HG02884 (cell line): ENCODE results near the gene CNTLN.
A peak's percentile ranks its signal among the peaks of the same experiment; 100 is the strongest.
"Not testable (repeated sequence)": the region's sequence is repeated elsewhere in the genome, so short reads cannot be mapped to it uniquely, and the experiment has no call there.

Source experiments
- ATAC-seq: cut with Tn5 transposase; IDR thresholded peaks from one replicate; pipeline ENCODE4 v1.9.1; 2021; ENCODE audit warnings: mild to moderate bottlenecking, moderate library complexity; ENCODE audit not compliant: unreplicated experiment

The CNTLN gene

DNA sequence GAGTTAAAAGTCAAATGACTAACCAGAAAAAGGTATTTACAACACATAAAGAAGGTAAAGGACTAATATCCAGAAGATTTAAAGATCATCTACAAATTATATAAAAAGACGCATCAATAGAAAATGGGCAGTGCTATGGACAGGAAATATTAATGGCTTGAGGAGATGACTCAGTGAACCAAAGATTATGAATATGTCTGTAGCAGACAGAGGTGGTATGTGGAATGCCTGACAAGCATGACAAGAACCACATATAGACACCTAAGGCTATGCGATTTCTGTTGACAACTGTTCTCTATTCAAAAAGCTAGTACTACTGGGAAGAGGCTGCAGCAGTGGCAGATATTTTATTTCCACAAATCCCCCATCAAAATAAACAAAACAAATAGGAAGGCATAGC lies 267.0 kb downstream of the CNTLN start:
- no peak for ATAC-seq

DNA sequence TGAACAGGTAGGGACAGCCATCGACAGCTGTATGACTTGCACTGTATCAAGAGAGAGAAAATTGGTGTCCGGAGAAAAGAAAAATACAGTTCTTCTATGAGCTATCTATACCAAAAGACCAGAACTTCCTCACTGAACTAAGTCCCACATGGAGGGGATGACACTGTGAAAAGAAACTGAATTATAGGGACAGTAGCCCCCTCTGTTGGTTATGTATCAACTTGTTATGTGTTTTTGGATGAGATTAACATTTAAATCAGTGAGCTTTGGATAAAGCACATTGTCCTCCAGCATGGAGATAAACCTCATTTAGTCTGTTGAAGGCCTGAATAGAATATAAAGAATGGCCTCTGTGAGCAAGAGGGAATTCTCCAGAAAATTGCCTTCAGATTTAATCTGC lies 267.5 kb downstream of the CNTLN start:
- ATAC-seq, result no peak

DNA sequence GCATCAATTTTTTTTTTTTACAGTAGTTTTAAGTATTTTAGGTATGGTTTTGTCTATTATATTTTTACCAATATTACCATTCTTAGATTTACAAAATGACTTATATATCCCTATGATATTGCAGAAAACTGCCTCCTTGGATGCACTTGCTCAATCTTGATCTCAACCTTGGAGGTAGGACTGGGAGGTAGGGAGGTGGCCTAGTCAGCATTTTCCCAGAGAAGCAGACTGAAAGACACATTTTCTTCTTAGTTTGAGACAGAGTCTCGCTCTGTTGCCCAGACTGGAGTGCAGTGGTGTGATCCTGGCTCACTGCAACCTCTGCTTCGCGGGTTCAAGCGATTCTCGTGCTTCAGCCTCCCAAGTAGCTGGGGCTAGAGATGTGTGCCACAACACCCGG lies 268.7 kb downstream of the CNTLN start:
- ATAC-seq, result no peak

DNA sequence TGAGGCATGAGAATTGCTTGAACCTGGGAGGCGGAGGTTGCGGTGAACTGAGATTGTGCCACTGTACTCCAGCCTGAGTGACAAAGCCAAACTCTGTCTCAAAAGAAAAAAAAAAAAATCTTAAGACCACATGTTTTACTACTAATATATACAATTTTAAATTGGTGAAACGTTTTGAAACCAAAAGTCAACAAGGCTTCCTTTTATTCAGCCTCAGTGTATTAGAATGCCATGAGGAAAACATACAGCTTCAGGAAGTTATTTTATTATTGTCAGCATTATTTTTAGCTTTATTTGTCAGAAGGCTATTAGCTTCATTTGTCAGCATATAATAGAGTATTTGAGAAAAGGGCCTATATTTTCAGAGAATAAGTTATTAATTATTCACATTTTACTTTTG lies 280.1 kb downstream of the CNTLN start:
- no peak for ATAC-seq

DNA sequence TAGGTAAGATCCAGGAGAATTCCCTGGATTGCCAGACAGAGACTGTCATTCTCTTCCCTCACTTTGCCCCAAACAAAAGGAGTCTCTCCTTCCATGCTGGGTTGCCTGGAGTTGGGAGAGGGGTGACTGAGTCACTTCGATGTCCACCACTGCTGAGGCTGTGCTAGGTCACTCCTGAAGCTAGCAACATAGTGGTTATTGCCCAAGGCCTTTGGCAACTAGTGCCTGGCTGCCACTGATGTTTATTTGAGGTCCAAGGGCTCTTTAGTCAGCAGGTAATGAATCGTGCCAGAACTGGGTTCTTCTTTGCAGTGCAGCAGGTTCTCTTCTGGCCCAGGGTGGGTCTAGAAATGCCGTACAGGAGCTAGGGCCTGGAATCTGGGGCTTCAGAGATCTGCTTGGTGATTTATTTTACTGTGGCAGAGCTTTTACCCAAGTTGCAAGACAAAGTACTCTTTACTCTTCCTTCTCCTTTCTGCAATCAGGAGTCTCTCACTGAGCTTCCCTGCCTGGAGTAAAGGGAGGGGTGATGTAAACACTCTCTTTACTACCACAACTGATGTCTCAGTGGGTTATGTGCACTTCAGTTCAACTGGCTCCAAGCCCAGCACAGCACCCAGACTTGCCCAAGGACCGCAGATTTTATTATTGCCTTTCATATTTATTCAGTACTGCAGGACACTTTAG lies 288.3 kb downstream of the CNTLN start:
- ATAC-seq, result no peak

DNA sequence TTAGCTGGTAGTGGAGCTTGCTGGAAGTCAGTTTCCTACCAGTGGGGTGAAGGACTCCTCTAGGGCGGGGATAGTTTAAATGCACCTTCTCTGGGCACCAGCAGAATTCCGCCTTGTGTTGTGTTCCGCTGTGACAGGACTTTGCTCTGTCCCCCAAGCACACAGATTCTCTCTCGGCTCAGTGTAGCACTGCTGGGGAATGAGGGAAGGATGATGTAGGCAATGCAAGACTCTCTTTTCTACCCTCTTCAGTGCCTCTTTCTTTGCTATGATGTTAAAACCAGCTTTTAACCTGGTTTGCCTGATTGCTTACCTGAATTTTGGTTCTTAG lies 288.8 kb downstream of the CNTLN start:
- no peak for ATAC-seq

DNA sequence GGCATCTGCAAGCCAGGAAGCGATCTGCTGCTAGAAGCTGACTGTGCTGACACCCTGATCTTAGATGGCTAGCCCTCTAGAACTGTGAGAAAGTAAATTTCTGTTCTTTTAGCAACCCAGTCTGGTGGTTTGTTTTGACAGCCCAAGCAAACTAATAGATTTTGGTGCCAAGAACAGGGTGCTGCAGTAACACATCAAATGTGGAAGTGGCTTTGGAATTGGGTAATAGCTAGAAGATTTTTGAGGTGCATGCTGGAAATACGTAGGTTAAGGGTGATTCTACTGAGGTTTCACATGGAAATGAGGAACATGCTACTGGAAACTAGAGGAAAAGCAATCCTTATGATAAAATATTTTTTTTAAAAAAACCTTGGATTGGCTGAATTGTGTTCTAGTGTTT lies 290.5 kb downstream of the CNTLN start:
- no peak for ATAC-seq

DNA sequence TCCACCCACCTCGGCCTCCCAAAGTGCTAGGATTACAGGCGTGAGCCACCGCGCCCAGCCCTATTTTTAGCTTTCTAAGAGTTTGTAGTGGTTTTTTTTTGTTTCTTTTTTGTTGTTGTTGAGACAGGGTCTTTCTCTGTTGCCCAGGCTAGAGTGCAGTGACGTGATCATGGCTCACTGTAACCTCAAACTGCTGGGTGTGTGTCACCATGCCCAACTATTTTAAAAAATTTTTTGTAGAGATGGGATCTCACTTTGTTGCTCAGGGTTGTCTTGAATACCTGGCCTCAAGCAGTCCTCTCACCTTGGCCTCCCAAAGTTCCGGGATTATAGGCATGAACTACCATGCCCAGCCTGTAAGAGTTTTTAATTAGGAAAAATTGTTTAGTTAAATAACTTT lies 298.7 kb downstream of the CNTLN start:
- no peak for ATAC-seq

DNA sequence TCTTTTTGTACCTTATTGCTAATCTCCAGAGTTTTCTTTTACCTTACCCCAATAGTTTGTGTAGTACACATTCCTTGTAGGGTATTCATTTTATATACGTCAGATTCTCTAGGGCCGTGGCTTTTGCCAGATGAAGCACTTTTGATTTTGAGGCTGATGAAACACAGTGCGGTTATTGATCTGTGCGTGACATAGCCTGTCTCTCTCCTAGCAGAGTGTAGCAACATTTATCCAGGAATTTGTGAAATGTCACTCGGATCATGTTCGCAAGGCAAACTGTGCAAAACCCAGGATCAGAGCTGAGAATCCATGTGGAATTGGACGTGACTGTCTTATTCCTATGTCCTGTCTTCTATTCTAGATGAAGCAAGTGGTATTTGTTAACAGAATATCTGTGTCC lies 302.0 kb downstream of the CNTLN start:
- no peak for ATAC-seq

DNA sequence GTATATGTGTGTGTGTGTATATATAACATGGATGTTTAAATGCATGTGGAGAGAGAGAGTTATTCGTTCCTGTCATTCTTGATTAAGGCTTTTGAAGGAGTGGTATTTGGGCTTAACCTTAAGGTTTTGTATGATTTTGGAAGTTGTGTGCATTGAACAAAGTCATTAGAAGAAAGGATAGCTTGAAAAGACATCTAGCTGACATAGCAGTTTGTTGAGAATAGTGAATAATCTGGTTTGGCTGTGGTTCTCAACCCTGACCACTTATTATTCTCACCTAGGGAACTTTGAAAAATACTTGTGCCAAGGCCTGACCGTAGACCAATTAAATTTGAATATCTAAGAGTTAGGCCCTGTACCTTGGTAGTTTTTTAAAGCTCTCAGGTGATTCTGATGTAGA lies 303.0 kb downstream of the CNTLN start:
- ATAC-seq, result no peak

DNA sequence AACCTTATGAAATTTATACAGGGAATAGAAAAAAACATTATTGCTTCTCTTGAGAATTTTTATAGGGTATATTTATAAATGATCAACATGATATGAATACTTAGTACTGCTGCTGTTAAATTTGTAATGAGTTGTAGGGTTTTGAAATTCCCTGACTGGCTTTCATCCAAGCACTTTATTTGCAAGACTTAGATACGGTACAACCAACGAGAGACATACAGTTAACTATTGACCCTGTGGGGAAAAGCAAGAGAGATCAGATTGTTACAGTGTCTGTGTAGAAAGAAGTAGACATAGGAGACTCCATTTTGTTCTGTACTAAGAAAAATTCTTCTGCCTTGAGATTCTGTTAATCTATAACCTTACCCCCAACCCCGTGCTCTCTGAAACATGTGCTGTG lies 310.3 kb downstream of the CNTLN start:
- ATAC-seq, result not testable (repeated sequence)

DNA sequence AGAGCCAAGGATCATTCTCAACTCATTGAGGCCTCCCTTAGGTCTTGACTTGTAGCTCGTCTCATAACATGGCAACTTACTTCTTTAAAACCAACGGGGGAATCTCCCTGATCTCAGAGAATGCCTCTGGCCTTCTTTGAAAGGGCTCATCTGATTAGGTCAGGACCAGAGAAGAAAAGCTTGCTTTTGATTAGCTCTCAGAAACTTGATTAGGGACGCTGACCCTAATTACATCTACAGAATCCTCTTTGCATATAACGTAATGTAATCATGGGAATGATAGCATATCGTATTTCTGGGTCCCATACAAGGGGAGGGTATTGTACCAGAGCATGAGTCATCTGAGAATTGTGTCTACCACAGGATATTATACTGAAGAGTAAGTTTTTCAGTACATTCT lies 318.9 kb downstream of the CNTLN start:
- no peak for ATAC-seq

DNA sequence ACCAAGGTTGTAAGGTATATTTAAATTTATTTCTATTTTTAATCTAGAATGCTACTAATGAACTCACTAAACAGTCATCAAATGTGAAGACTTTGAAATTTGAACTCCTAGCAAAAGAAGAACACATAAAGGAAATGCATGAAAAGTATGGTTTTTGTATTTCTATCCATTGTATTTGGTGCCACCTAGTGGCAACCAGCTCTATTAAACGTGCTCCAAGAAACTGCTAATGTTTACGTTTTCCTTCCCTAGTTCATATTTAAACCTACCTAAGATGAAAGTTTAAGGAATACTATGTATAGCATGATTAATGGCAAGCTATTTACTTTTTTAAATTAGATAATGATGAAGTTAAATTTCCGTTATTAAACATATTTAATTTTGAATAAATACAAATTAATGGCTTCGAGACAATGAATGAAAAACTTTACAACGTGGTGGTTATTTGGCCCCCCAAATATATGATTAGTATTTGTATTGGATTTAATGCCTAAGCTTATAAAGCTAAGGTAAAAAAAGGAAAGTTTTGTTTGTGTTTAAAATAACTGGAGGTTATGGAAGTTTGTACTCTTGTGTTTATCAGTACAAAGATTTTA lies 328.1 kb downstream of the CNTLN start:
- peak; percentile 62 for ATAC-seq

DNA sequence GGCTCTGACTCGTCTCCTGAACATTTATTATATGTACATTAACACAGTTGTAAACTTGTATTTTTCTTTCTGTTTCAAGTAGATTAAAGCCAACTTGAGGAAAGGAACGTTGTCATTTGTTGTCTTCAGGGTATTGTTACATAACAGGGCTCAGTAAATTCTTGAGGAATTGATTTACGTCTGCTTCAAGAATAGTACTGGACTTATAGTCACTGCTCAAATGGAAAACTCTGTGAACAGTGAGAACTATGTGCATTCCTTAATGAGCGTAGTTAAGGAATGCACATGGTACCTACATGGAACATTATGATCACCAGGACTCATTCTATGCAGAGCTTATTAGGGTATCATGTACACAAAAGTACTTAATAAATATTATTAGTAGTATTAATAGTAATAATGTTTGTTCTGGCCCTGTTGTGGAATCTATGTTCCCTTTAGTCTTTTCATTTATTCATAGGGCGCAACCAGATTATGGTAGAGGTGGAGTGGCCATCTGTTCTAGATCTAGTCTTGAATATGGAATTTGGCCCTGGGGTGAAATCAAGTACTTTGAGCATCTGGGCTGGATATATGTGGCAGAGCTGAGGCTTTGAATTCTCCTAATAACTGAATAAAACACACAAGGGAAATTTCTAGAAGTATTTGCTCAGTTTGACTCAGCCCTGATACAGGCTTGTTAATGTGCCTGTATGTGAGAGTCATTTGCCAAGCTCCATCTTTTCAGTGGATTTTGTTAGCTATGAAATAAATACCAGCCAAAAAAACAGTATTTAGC lies 335.4 kb downstream of the CNTLN start:
- no peak for ATAC-seq

DNA sequence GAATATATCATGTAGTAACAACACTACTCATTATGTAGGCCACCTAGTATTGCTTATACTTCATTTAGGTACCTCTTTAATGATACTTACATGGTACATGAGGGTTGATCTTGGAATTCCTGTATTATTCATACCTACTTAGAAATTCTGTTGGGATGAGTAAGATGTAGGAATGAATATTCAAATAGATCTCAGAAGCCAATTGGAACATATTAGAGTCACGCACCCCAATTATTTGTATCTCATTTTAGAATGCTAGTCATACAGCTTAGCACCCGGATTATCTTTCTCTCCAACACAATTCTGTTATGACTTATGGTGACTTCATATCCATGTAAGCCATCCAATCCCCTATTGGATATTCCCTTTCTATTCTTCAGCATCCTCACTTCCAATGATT lies 337.3 kb downstream of the CNTLN start:
- ATAC-seq, result no peak

DNA sequence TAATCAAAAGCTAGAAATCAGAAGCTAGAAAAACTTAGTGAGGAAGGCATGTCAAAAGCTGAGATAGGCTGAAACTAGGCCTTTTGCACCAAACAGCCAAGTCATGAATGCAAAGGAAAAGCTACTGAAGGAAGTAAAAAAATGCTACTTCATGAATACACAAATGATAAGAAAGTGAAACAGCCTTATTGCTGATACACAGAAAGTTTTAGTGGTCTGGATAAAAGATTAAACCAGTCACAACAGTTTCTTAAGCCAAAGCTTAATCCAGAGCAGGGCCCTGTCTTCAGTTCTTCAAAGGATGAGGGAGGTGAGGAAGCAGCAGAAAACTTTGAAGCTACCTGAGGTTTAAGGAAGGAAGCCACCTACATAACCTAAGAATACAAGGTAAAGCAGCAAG lies 341.6 kb downstream of the CNTLN start:
- no peak for ATAC-seq

DNA sequence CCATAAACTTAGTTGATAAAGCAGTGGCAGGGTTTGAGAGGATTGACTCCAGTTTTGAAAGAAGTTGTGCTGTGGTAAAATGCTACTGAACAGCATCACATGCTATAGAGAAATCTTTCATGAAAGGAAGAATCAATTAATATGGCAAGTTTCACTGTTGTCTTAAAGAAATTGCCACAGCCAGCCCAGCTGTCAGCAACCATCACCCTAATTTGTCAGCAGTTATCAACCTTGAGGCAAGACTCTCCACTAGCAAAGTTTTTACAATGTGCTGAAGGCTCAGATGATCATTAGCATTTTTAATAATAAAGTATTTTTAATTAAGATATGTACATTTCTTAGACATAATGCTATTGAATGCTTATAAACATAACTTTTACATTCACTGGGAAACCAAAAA lies 343.0 kb downstream of the CNTLN start:
- ATAC-seq, result no peak

DNA sequence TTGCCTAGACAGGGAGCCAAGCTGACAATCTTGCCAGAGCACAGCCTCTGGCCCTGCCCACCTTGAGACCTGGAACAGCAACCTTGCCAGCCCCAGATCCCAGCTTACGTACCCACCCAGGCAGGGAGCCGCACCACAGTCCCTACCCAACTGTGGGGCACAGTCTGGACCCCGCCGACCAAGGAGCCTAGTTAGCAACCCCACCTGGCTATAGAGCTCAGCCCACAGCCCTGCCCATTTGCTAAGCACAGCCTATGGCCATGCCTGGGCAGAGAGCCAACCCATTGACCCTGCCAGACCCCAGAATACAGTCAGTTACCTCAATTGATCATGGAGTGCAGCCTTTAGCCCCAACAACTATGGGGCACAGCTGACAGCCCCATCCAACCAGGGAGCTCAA lies 346.1 kb downstream of the CNTLN start:
- no peak for ATAC-seq

DNA sequence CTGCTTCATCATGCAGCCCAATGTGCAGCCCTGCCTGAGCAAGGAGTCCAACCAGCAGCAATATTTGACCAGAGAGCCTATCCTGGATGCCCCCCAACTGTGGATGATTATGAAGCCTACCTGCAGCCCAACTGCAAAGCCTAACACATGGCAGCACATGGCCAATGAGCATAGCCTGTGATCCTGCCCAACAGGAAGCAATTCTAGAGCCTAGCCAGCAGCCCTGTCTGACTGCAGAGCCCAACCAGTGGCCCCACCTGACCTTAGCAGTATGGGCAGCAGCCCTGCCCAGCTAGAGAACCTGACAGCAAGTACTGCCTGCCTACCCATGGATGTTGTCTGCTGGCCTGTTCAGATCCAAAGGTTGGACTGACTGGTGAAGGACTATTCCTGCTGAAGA lies 346.7 kb downstream of the CNTLN start:
- ATAC-seq, result no peak

DNA sequence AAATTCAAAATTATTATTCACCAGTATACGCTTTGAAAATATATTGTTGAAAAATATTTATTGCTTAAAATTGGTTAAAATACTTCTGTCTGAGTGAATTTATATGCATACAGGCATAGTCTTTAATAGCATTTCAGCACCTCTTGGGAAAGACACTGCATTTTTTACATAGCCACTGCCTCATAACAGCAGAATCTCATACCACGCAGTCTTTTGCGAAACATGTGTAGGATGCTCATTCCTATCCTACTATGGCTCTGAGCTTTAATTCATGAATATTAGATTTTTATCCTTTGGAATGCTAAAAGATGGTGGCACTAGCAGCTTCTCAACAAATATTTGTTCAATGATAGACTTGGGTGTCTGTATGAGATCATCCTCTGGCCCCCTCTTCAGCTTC lies 350.1 kb downstream of the CNTLN start:
- no peak for ATAC-seq

DNA sequence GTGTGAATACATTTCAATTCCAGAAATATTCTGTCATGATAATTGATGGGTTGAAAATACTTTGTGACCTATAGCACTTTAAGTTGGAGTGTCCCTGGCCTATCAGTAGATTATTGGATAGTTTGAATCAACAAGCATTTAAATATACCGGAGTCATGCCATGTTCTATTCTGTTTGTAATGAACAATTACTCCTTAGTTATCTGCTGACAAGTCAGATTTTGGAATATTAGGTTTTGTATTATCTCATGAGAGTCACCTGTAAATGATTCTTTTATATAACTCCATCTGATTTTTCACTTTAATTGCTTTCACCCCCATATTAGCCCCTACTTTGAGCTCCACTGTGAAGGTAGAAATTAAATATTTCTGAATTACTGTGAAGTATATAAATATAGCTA lies 351.6 kb downstream of the CNTLN start:
- no peak for ATAC-seq

DNA sequence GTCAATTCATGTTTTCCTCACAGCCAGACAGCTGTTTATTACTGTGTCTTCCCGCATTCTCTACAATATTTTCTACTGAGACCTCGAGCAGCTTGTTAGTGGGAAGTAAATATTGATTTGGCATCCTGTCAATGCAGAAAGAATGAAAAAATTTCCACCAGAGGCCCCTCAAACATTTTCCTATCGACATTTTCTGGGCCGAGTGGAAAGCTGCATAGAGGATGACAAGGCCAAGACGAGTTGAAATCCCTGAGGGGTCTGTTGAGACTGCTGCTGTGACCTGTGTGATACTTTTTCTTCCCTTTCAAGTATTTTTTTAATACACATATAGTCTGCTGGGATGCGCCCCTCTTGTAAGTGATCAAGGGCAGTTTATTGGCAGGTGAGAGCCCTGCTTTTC lies 352.6 kb downstream of the CNTLN start:
- no peak for ATAC-seq

DNA sequence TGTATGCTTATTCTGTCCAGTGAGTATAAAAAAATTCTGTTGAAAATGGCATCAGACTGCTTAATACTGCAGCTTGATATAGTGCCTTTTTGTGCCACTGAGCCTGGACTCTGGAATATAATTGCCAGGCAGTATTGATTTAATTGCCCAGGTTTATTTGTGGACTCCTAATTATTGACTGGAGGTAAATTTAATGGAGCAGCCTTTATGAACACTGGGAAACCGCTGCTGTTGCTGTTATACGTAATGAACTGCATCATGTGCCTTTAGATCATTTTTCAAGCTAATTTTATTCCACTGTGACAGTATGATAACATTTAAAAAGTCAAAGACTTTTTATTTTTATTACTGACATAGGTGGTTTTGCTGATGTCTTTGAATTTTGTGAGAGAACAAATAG lies 353.8 kb downstream of the CNTLN start:
- ATAC-seq, result no peak
